PC-9 (cell line): ENCODE measurements around the gene DPH7. TPM values are rescaled to one million over a fixed set of nuclear protein-coding genes. Genes with fewer than 3 reads are reported as not detected.
"Not testable (repeated sequence)": the region's sequence is repeated elsewhere in the genome, so short reads cannot be mapped to it uniquely, and the experiment has no call there.

ENCODE experiments used
- BruUV-seq: library from RNA; stranded (reverse); fragments of 400-500 nt; replicated peaks from 2 replicates; lab custom pipeline; 2021; lab: Mats Ljungman, UMichigan
- CTCF ChIA-PET: fragments of 300-600 bp; sonication (Branson Sonifier 250); formaldehyde crosslinking; loops from one replicate; lab custom pipeline; 2022; ENCODE audit warnings: antibody characterized with exemption; lab: Charles Lee
- POLR2A ChIA-PET: fragments of 300-600 bp; sonication (Branson Sonifier 250); formaldehyde crosslinking; loops from one replicate; lab custom pipeline; 2022; ENCODE audit warnings: antibody characterized with exemption; ENCODE audit not compliant: unreplicated experiment; lab: Charles Lee
- DNase-seq, 2 experiments: peaks; one replicate each; pipeline versions ENCODE4 v3.0.0 to v3.0.0-alpha.2; 2015 to 2022; ENCODE audit warnings: mixed read lengths in 1 of 2
- H2AFZ ChIP-seq: fragments of 200-600 bp; sonication (generic); 2 replicates; pipeline ENCODE4 v1.8.1; 2017; ENCODE audit warnings: antibody characterized with exemption
- H3F3A ChIP-seq: fragments of 200-600 bp; sonication (generic); 2 replicates; pipeline ENCODE4 v1.8.1; 2017; ENCODE audit warnings: antibody characterized with exemption, mild to moderate bottlenecking, low read depth; ENCODE audit not compliant: insufficient read depth
- H3K27ac ChIP-seq: fragments of 200-600 bp; sonication (generic); 2 replicates; pipeline ENCODE4 v1.6.1; 2016; ENCODE audit warnings: mixed run types
- H3K27me3 ChIP-seq: fragments of 200-600 bp; sonication (generic); 2 replicates; pipeline ENCODE4 v1.6.1; 2016; ENCODE audit warnings: low read depth, mixed run types; ENCODE audit not compliant: insufficient read depth
- H3K36me3 ChIP-seq: fragments of 200-600 bp; sonication (generic); 2 replicates; pipeline ENCODE4 v1.6.1; 2016; ENCODE audit warnings: low read depth, mixed run types
- H3K4me1 ChIP-seq: fragments of 200-600 bp; sonication (generic); replicated peaks from 2 replicates; pipeline ENCODE4 v1.6.1; 2016; ENCODE audit warnings: mixed run types; ENCODE audit not compliant: insufficient read depth
- H3K4me2 ChIP-seq: fragments of 200-600 bp; sonication (generic); 2 replicates; pipeline ENCODE4 v1.6.1; 2017; ENCODE audit warnings: mixed run types
- H3K4me3 ChIP-seq: fragments of 200-600 bp; sonication (generic); 2 replicates; pipeline ENCODE4 v1.6.1; 2016; ENCODE audit warnings: mixed run types
- H3K79me2 ChIP-seq: fragments of 200-600 bp; sonication (generic); 2 replicates; pipeline ENCODE4 v1.6.1; 2017; ENCODE audit warnings: low read depth, mixed run types
- H3K9me2 ChIP-seq: fragments of 200-600 bp; sonication (generic); 2 replicates; pipeline ENCODE4 v1.8.1; 2017; ENCODE audit warnings: mild to moderate bottlenecking; ENCODE audit not compliant: insufficient read depth
- H3K9me3 ChIP-seq: fragments of 200-600 bp; sonication (generic); 2 replicates; pipeline ENCODE4 v1.8.1; 2016; ENCODE audit warnings: low read depth; ENCODE audit not compliant: insufficient read depth
- H4K20me1 ChIP-seq: fragments of 200-600 bp; sonication (generic); 2 replicates; pipeline ENCODE4 v1.8.1; 2017; ENCODE audit not compliant: insufficient read depth
- CTCF ChIP-seq: fragments of 200-600 bp; sonication (generic); conservative IDR thresholded peaks from 2 replicates; pipeline ENCODE4 v1.6.1; 2017; ENCODE audit warnings: mixed run types, antibody characterized with exemption, mild to moderate bottlenecking, moderate library complexity
- EZH2 ChIP-seq: fragments of 200-600 bp; sonication (generic); IDR thresholded peaks from 2 replicates; pipeline ENCODE4 v1.8.0; 2017; ENCODE audit warnings: antibody characterized with exemption, low read depth
- intact Hi-C: fragments of 100-400 bp; cut with micrococcal nuclease; formaldehyde crosslinking; loops from one replicate; pipeline ENCODE4 v1.10.0; 2022; ENCODE audit not compliant: unreplicated experiment
- total RNA-seq: library from RNA; stranded (reverse); gene quantifications from 2 replicates; pipeline ENCODE4 v1.2.3, GENCODE V29; 2021

DPH7 gene
- total RNA-seq, 1 experiment from 2014 or later, result 48.5 TPM

- Histone ChIP-seq H3K4me3 (no peak overlapping the region), H4K20me1 (no peaks in the 10 kb centered on the region), H3K27me3 (peaks cover 22% of the 10 kb centered on the region; the same call in 1 of the 2 replicates), H3K79me2 (no peaks in the 10 kb centered on the region), H3K36me3 (no peaks in the 10 kb centered on the region), H3K27ac (no peak overlapping the region), H3K9me2 (no peaks in the 10 kb centered on the region), H2AFZ (no peak overlapping the region), H3K4me2 (no peak overlapping the region), H3K4me1 (no peaks in the 10 kb centered on the region), H3K9me3 (no peaks in the 10 kb centered on the region), H3F3A (no peaks in the 10 kb centered on the region)
- DNase-seq, result no peak
- intact Hi-C loops, result no loop called here
- TF ChIP-seq CTCF, result no peak
- no peak for TF ChIP-seq EZH2
- no TSS peak for BruUV-seq
- CTCF ChIA-PET, result no interaction called here
- POLR2A ChIA-PET, result no interaction called here
These were observed 38.2 kb downstream of the DPH7 start for GRCh38 chr9:137540536-137540935.

GRCh38 chr9:137538058-137538457, 40.7 kb downstream of the DPH7 start:
- no TSS peak for BruUV-seq
- intact Hi-C loops, result no loop called here
- POLR2A ChIA-PET, result no interaction called here
- Histone ChIP-seq H3K4me1 (peaks cover 4% of the 10 kb centered on the region), H3F3A (peaks cover 4% of the 10 kb centered on the region; the same call in 1 of the 2 replicates), H3K4me3 (no peak overlapping the region), H3K9me2 (no peaks in the 10 kb centered on the region), H3K79me2 (no peaks in the 10 kb centered on the region), H3K27ac (no peak overlapping the region), H3K4me2 (no peak overlapping the region), H4K20me1 (no peaks in the 10 kb centered on the region), H2AFZ (no peak overlapping the region), H3K27me3 (peaks cover 16% of the 10 kb centered on the region; the same call in 1 of the 2 replicates), H3K9me3 (no peaks in the 10 kb centered on the region), H3K36me3 (no peaks in the 10 kb centered on the region)
- CTCF ChIA-PET, result interaction anchor here (0.6 kb wide), 1 partner anchor 12 kb away, joined by 9 read pairs; no protein-coding TSS in a partner anchor
- no peak for DNase-seq
- no peak for TF ChIP-seq CTCF
- TF ChIP-seq EZH2, result no peak

- H4K20me1 ChIP-seq, CTCF ChIA-PET, H3K36me3 ChIP-seq, H3K27ac ChIP-seq, H2AFZ ChIP-seq, H3K9me3 ChIP-seq, H3K27me3 ChIP-seq, H3K4me1 ChIP-seq, H3K4me3 ChIP-seq, H3K79me2 ChIP-seq, H3K9me2 ChIP-seq, DNase-seq, H3K4me2 ChIP-seq, H3F3A ChIP-seq, intact Hi-C loops, BruUV-seq: not testable (repeated sequence)
- POLR2A ChIA-PET, result interaction anchor here (0.7 kb wide), 1 partner anchor 296 kb away, joined by 7 read pairs; no protein-coding TSS in a partner anchor
These were observed 42.1 kb downstream of the DPH7 start for GRCh38 chr9:137536594-137537131.

- DNase-seq, result no peak
- ChIA-PET CTCF (interaction anchor here (0.6 to 1.0 kb wide), 8 partner anchors 21 to 748 kb away, joined by 3 to 5 read pairs (median 4); partner anchors contain the start of gene MAN1B1), POLR2A (interaction anchor here (0.5 to 0.8 kb wide), 4 partner anchors 62 to 1426 kb away, joined by 3 to 5 read pairs (median 4); partner anchors contain the start of gene ENTPD8)
- no peak overlapping the region for H3K27ac ChIP-seq
- no peaks in the 10 kb centered on the region for H3K79me2 ChIP-seq
- no peak for TF ChIP-seq EZH2
- TF ChIP-seq CTCF, result no peak
- peaks cover 4% of the 10 kb centered on the region for H3K4me1 ChIP-seq
- intact Hi-C loops, result no loop called here
- no peaks in the 10 kb centered on the region for H3K9me2 ChIP-seq
- peak overlapping the region; percentile 72; the same call in 1 of the 2 replicates for H2AFZ ChIP-seq
- peaks cover 4% of the 10 kb centered on the region; the same call in 1 of the 2 replicates for H3F3A ChIP-seq
- H4K20me1 ChIP-seq, result no peaks in the 10 kb centered on the region
- no peak overlapping the region for H3K4me2 ChIP-seq
- H3K9me3 ChIP-seq, result no peaks in the 10 kb centered on the region
- no peaks in the 10 kb centered on the region for H3K36me3 ChIP-seq
- no TSS peak for BruUV-seq
- no peak overlapping the region for H3K4me3 ChIP-seq
- H3K27me3 ChIP-seq, result no peaks in the 10 kb centered on the region
These were observed 43.7 kb downstream of the DPH7 start for GRCh38 chr9:137535120-137535428.
